GM19452 (cell line): ENCODE measurements around the gene ARAP1.

Experiments
- ATAC-seq: cut with Tn5 transposase; IDR thresholded peaks from one replicate; pipeline ENCODE4 v1.9.1; 2021; ENCODE audit not compliant: unreplicated experiment

Gene ARAP1

GRCh38 chr11:72685560-72686480 is 66.4 kb downstream of the ARAP1 start:
- no peak for ATAC-seq

GRCh38 chr11:72684236-72684912 is 67.8 kb downstream of the ARAP1 start:
- no peak for ATAC-seq

- ATAC-seq: no peak
Measured at GRCh38 chr11:72683782-72684200, 68.4 kb downstream of the ARAP1 start.

- no peak for ATAC-seq
Measured at GRCh38 chr11:72682858-72683243, 69.4 kb downstream of the ARAP1 start.

GRCh38 chr11:72682238-72682857 is 69.9 kb downstream of the ARAP1 start:
- ATAC-seq: no peak

GRCh38 chr11:72681226-72682153 is 70.7 kb downstream of the ARAP1 start:
- no peak for ATAC-seq

GRCh38 chr11:72680624-72681158 is 71.5 kb downstream of the ARAP1 start:
- ATAC-seq: no peak

GRCh38 chr11:72679869-72680268 is 72.3 kb downstream of the ARAP1 start:
- ATAC-seq: no peak

GRCh38 chr11:72678524-72678923 is 73.7 kb downstream of the ARAP1 start:
- ATAC-seq: no peak

- no peak for ATAC-seq
Measured at GRCh38 chr11:72676861-72677341, 75.3 kb downstream of the ARAP1 start.

GRCh38 chr11:72675221-72675620 is 77.0 kb downstream of the ARAP1 start:
- ATAC-seq: no peak

GRCh38 chr11:72673943-72674828 is 78.0 kb downstream of the ARAP1 start, which contains the start of gene PDE2A:
Gene PDE2A (minus strand): TSS chr11:72674422. CDS start chr11:72674207, 215 bp downstream.
- no peak for ATAC-seq

GRCh38 chr11:72673284-72673942 is 78.8 kb downstream of the ARAP1 start:
- ATAC-seq: no peak

GRCh38 chr11:72672597-72673238 is 79.5 kb downstream of the ARAP1 start:
- ATAC-seq: no peak

- no peak for ATAC-seq
Measured at GRCh38 chr11:72671152-72672099, 80.8 kb downstream of the ARAP1 start.

- no peak for ATAC-seq
Measured at GRCh38 chr11:72670041-72670440, 82.2 kb downstream of the ARAP1 start.

- no peak for ATAC-seq
Measured at GRCh38 chr11:72669527-72669926, 82.7 kb downstream of the ARAP1 start.
